ENCODE data around the gene PNPLA1.

Gene PNPLA1

DNA sequence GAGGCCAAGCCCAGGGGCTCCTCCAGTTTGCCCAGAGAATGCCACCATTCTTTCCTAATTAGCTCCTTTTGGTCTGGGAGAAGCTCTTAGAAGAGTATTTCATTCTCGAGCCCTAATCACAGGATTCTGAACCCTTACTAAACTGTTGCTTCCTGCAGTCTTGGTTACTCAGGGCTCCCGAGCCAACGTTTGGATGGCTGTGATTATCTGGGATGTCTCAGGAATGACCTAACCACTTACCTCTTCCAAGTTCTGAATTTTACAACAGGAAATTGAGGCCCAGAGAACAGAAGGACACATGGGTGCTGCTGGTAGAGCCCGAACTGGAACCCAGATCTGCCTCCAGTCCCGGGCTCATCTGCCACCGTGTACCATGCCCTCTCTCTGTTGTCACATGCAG, 22.2 kb upstream of the PNPLA1 start:
- no peak for DNase-seq

DNA sequence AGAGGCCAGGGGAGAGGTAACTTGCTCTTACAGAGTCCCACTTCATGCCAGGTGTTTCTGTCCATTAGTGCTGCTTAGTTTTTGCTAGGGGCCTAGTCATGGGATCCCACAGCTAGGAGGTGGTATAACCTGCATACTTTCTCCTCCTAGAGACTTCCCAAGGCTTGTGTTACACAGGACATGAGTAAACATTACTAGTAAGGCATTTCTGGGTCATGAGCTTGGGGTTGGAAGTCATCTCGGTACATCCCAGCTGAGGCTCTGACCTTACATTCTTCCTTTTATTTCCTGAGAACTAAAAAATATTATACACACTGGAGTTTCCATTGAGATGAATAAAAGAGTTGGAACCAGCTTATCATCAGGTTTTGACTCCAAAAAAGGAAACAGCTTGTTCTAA, 20.9 kb upstream of the PNPLA1 start:
- DNase-seq = no peak

DNA sequence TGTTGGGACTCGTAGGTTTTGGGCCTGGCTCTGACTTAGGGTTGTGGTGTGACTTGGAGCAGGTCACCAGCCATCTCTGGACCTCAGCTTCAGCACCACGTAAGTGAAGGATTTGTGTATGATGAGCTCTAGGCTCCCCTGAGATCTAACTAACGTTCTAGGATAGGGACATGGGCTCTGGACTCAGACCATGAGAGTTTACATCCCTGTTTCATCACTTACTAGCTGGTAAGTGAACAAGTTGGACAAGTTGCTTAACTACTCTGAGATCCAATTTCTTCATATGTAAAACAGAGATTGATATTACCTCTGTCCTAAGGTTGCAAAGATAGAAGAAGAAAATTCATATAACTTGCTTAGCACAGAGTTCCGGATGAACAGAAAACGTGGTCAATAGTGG, 20.3 kb upstream of the PNPLA1 start:
- DNase-seq = no peak

DNA sequence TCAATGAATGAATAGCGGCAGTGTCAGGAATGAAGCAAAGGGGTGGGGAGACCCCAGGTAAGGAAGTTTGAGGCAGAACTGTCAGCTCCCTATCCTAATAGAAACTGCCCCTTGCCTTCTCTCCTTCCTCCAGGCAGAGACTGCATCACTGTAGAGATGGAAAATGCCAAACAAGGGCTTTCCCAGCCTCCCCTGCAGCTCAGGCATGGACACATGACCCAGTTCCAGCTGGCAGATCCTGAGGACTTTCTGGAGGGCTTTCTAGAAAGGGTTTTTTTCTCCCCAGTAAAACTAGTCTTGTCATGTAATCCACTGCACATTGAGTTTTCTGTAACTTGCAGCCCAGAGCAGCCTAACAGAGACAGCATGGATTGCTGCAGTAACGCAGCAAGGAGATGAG, 17.9 kb upstream of the PNPLA1 start:
- no peak for DNase-seq

DNA sequence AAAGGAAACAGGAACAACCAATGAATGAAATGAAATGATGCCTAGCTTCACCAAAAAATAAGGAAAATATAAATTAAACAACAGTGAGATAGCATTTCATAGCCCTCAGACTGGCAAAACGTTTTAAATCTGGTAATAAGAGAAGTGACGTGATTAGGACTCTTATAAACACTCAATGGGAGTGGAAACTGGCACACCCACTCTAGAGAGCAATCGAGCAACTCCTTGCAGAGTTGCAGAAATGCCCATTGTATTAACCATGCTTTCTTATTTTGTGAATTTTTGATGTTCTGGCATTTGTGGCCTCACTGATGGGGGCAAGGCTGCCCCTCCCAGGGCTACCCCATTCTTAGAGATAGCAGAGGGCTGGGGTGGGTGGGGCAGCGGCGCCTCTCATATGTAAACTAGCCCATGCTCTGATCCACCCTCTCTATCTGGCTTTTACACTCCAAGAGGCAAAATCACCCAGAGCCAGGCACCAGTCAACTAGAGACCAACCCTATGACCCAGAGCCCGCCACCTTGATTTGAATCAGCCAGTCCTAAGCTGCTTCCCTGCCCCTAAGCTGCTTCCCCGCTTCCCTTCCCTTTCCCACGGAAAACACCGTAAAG, 6.4 kb upstream of the PNPLA1 start:
- DNase-seq = no peak

DNA sequence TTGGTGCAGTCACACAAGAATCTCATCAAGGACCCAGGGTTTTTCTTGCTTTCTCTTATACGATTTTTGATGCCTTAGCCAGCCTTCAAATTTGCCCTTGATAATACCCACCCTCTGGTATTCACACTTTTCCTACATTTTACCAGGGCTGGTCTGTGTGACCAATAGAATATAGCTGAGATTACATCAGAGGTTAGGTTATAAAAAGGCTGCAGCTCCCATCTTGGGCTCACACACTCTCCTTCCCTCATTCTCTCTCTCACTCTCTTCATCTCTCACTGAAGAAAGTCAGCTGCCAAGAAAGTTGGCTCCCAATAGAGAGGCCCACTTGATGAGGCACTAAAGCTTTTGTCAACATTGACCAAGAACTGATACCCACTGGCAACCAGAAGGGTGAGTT, 4.1 kb upstream of the PNPLA1 start:
- DNase-seq = no peak

DNA sequence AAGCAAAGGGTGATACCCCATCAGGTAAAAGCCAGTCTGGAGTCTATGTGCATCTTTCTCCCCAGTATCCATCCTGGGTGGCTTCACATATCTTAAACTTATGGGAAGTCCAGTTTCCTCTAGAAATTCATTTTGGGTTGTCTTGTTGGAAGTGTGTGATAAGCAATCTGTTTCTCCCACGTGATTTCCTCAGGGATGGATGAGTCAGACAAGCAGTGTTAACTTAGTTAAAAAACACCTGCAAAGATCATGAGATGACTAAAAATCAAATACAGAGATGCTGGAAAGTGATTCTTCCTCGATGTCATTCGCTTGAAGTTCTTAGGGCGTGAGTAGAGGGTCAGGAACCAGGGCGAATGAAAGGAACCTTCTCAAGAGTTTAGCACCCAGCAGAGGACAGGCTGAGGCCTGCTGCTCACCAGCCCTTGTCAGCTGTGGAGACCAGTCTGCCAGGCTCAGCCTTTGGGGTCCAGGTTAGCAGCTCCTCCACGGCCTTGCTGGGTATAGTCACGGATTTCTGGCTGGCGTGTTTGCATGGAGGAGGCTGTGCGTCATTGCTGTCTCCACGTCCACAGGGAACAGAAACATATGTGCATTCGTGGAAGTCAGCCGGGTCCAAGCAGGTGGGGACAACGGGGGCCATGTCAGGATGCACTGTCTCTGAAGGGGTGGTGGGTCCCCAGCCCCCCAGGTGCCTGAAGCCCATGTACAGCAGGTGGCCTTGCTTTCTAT, 2.8 kb upstream of the PNPLA1 start:
- DNase-seq = no peak

DNA sequence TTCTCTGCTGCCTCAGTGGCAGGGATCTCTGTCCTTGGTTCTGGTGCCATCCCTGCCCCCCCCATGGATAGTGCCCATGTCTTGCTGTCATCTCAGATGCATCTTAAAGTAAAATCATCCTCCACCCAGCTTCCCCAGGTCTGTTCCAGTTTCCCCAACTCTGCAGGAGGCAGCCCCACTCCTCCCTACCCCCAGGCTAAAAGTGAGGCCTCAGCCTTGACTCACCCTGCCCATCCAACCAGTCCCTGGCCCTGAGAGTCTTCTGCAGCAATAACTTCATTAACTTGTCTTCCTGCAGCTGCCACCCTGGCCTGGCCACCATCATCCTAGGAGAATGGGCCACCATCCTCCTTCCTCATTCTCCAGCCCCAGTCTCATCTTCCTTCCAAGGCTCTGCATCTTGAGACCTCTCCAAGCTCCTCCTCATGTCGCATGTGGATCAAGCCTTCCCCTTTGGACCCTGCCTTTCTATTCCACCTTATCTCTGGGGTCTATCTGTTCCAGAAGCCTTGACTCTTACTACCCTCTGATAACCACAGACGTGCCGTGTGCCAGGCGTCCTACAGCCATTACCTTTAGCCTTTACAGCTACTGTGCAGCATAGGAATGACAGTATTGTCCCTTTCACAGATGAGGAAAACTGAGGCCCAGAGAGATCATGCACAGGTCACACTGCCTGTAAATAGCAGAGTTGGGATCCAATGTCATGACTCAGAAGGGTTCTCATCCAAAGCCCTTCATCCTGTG, 2.0 kb upstream of the PNPLA1 start:
- DNase-seq = no peak

DNA sequence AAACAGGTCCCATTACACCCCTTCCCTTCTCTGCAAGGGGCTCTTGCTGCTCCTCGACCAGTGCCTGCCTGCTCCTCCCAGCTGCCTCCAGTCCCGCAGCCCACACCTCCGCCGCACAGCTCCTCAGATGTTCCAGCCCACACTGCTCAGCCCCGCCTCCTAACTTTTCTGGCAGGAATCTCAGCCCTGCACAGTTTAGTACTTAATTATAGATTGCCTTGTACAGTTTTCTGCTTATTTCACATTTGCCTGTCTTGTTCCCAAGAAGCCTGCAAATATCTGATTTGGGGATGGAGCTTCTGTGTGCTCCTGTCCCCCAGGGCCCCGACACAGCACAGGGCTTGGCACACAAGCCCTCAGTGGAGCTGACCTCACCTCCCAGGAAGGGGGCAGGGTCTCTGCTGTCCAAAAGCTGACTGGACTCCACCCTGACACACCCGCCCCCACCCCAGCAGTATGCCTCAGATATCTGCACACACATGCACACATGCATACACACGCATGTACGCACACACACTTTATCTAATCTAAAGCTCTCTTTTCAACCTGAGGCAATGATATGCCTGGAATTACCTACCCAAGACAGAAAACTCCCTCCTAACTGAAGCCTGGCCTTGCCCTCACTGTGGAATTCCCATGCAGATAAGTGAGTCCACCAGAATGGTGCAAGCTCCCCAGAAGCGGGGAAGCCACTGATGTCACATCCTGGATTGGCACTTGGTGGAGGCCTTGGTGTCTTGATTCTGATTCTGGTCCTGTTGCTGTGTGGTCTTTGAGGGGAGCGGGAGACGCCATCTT, 1.2 kb upstream of the PNPLA1 start:
- DNase-seq = no peak

DNA sequence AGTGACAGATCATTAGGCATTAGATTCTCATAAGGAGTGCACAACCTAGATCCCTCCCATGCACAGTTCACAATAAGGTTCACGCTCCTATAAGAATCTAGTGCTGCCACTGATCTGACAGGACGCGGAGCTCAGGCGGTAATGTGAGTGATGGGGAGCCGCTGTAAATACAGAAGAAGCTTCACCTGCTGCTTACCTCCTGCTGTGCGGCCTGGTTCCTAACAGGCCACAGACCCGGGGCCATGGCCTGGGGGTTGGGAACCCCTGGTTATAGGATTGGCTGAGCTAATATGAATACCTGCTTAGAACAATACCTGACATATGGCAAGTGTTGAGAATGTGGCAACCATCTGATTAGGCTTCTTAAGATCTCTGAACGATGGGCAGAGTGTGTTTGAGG, 2.4 kb downstream of the PNPLA1 start:
- no peak for DNase-seq

DNA sequence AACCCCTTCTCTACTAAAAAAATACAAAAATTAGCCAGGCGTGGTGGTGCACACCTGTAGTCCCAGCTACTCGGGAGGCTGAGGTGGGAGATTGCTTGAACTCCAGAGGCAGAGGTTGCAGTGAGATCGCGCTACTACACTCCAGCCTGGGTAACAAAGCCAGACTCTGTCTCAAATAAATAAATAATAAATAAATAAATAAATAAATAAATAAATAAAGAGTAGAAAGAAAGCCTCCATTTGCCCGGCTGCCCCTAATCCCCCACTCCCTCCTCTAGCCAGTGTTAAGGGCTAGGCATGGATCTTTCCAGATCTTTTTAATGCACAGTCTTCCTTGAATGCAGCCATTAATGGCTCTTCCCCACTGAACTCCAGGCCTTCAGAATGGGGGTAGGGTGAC, 3.2 kb downstream of the PNPLA1 start:
- DNase-seq = no peak

DNA sequence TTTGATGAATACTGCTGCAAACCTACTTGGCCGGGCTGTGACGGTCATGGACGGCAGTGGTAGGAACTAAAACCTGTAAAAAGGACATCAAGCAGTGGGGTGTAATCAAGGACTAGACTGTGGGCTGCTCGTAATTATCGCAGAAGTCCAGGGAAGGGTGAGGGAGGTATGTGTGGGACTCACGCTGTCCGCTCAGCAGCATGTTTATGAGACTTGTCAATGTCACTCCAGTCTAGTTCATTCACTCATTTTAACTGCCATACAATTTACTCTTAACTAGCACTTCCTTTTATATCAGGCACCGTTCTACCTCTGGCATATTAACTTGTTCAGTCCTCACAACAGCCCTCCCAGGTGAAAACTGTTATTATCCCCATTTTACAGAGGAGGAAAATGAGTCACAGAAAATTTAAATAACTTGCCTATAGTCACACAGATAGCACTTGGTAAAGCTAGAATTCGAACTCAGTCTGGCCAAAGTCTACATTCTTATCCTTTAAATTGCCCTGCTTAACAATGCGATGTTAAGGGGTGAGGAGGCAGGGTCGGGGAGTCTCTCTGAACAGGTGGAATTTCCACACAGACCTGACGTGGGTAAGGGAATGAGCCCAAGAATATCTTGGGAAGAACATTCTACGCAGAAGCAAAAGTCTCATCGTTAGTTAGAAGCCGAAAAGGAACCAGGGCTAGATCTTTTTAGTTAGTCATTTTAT, 4.1 kb downstream of the PNPLA1 start:
- no peak for DNase-seq

DNA sequence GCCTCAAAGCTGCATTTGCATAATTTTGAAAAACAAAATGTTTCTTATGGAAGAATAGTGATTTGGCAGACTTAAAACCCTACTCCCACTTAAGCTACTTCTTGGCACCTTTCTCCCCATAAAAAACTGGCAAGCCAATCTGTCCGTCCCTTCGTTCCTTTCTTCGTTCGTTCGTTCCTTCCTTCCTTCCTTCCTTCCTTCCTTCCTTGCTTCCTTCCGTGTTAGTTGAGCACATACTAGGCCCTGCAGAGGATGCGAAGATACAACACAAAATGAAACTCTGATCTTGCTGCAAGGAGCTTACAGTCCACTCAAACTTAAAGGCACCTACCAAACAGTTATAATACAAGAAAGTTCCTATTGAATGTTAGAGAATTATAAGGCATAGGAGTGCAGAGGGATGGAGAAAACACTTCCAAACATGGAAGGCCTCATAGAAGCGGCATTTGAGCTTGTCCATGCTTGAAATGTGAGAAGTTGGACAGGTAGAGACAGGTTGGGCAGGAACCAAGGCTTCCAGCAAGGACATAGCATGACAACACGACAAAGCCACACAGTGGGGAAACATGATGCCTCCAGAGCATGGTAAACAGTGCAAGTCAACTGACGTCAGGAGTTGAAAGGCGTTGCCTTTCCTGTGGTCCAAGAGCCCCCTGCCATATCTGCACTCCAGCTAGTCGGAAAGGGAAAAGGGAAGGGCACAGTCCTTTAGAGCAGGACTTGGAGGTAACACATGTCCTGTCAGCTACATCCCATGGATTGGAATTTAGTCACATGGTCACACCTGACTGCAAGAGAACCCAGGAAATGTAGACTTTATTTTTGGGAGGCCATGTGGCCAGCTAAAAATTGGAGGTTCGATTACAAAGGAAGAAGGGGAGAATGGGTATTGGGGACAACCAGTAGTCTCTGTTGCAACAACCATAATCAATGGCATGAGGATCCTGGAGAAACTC, 7.0 kb downstream of the PNPLA1 start:
- no peak for DNase-seq

DNA sequence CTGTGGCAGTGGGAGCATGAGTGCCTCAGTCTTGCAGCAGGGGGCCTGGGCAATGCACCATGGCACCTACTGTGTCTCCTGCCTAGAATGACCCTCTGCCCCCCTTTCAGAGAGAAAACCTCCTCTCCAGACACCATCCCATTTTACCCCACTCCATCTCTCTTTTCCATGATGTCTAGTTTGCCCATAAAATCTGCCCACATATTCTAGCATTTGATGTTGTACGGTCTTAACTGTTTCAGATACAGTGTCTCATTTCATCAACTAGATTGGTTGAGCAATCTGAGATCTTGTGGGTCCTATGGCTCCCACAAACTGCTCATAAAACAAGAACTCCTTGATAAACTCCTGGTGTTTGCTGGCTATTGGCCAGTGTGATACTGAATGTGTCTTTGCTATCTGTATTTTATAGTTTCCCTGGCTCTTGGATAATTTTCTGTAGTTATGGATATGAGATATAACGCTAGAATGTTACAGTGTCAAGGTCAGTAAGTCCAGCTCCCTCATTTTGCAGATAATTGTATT, 8.1 kb downstream of the PNPLA1 start:
- DNase-seq = no peak

DNA sequence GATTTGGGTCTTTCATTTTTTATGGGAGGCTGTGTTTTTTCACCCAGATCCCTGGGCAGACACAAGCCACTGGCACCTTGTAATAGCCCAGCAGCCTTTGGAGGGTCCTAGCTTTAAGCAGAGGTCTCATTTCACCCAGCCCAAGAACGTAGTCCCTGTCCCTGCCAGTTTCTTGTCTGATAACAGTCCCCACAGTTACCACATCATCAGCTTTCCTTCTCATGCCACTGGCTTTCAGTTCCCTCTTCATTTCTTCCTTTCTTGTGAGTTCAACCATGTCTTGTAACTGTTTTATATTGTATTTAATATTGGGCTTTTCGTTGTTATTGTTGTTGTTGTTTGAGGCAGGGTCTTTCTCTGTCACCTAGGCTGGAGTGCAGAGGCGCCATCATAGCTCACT, 10.6 kb downstream of the PNPLA1 start:
- no peak for DNase-seq

DNA sequence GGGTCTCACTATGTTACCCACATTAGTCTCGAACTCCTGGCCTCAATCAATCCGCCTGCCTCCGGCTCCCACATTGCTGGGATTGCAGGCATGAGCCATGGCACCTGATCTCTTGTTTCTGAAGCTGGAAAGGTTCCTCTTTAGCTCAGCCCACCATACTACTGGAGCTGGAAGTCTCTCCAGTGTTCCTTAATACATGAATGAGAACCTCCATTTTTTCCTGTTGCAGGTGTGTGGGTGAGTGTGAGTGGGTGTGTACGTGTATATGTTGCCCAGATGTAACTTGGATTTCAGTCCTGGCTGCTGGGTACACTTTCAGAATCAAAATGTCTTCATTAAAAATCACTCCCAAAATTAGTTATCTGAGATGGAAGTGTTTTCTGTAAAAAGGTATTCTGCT, 11.1 kb downstream of the PNPLA1 start:
- no peak for DNase-seq

DNA sequence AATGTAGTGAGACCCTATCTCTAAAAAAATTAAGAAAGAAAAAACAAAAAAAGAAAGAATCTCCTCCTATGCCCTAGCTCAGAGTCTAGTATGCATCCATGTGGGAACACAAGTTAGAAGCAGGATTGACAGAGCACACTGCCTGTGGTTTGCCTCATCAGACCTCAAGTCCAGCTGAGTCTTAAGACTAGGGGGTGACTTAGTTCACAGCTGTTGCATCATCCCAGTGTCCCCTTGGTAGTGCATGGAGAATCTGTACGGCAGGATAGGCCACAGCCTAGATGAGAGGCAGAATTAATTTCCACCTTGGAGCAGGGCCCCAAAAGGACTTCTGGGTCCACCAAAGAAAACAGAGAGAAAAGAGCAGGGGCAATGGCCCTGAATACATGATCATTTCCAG, 13.7 kb downstream of the PNPLA1 start:
- DNase-seq = no peak

DNA sequence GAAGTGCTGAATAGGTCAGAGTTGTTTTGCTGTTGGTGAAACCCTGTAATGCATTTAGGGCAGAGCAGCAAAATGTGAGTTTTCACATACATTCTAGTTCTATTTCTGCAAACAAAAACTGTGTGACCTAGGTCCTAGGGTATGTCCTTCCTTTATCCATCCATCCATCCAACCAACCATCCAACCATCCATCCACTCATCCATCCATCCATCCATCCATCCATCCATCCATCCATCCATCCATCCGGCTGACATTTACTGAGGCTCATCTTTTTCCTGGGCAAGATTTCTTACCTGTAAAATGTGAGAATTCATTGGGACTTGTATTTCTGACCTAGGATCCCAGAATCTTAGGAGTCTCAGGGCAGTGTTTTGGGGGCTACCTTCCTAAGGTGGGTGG, 14.5 kb downstream of the PNPLA1 start:
- no peak for DNase-seq

DNA sequence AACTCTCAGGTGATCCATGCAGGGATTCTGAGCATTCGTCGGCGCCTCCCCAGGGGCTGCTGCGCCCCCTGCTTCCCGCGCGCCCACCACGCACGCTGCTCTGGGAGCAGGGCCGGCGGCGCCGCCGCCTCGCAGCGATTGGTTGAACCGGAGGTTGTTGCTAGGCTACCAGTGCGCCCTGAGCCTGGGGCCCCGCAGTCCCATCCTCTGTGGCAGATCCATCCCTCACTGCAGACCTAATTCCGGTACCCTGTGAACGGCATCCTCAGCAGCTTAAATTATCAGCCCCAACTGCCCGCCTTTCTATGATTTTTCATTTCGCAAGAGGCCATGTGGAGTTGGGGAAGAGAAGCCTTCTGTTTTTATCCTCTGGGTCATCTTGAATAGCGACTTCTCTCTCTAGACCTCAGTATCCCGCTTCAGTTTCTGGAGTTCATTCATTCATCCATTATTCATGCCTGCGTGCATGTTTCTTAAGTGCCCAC, 15.4 kb downstream of the PNPLA1 start:
- DNase-seq = no peak

DNA sequence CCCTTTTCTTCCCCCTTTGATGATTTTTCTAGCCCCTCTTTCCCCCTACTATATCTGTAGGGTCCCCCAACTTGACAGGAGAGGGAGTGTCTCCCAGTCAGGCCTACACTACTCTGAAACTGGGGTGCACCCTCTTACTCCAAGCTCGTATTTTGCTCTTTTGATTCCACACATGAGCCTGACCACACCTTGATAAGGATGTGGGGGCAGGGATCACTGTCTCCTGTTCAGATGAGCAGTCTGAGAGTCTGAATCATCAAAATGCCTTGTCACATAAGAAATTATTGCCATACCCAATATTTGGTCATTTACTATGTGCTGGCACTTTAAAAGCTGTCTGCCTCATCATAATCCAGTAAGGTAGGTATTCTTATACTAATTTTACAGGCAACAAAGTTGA, 15.9 kb downstream of the PNPLA1 start:
- DNase-seq = no peak

DNA sequence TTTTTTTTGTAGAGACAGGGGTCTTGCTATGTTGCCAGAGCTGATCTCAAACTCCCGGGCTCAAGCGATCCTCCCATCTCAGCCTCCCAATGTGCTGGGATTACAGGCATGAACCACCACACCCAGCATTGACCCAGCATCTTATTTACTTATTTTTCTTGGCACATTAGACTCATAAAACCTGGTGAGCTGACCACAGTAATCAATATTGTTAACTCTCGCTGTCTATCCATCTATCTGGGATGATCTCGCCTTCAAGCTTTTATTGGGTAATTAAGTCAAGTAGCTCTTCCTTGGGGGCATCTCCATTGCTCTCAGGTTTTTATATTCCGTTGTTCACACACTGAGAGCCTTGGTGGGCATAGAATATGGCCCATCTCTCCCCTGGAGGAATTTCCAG, 17.0 kb downstream of the PNPLA1 start:
- no peak for DNase-seq

All from KG1 (cell line).